HL-60 (cell line): ENCODE measurements around the gene EIF4G3.
"Not testable (repeated sequence)": the region's sequence is repeated elsewhere in the genome, so short reads cannot be mapped to it uniquely, and the experiment has no call there.

Experiments
- DNase-seq, 2 experiments: peaks; one replicate each; pipeline ENCODE4 v3.0.0-alpha.2; 2010 to 2020; ENCODE audit warnings: low read depth in 1 of 2, low spot score in 1 of 2
- H3K27ac ChIP-seq: fragments of 250-450 bp; sonication (Bioruptor Pico); replicated peaks from 2 replicates; pipeline ENCODE4 v1.5.1; 2020; ENCODE audit warnings: mild to moderate bottlenecking, moderate library complexity
- H3K27me3 ChIP-seq: fragments of 250-450 bp; sonication (Bioruptor Pico); 2 replicates; pipeline ENCODE4 v1.5.1; 2021; ENCODE audit warnings: mild to moderate bottlenecking, moderate library complexity; ENCODE audit not compliant: insufficient read depth, poor library complexity, severe bottlenecking
- H3K4me3 ChIP-seq: replicated peaks from 2 replicates; pipeline ENCODE4 v1.5.1; 2011; ENCODE audit warnings: mild to moderate bottlenecking, control low read depth, low read length; ENCODE audit not compliant: insufficient read depth
- CTCF ChIP-seq: IDR thresholded peaks from one replicate; pipeline ENCODE4 v1.5.1; 2011; ENCODE audit warnings: low read length, control low read depth, inconsistent platforms; ENCODE audit not compliant: insufficient read depth
- GABPA ChIP-seq: IDR thresholded peaks from 2 replicates; pipeline ENCODE4 v1.6.1; 2012; ENCODE audit warnings: low read depth
- POLR2AphosphoS5 ChIP-seq: IDR thresholded peaks from 2 replicates; pipeline ENCODE4 v1.6.1; 2012; ENCODE audit warnings: low read depth
- REST ChIP-seq: IDR thresholded peaks from 2 replicates; pipeline ENCODE4 v1.6.1; 2012; ENCODE audit warnings: low read depth; ENCODE audit not compliant: insufficient replicate concordance
- SPI1 ChIP-seq: IDR thresholded peaks from 2 replicates; pipeline ENCODE4 v1.6.1; 2012; ENCODE audit warnings: low read depth, mild to moderate bottlenecking, borderline replicate concordance

EIF4G3 gene

GRCh38 chr1:20865001-20865400 lies 311.7 kb downstream of the EIF4G3 start:
- no peak for DNase-seq
- Histone ChIP-seq H3K27me3 (no peaks in the 10 kb centered on the region), H3K27ac (no peak overlapping the region), H3K4me3 (no peak overlapping the region)
- no peak for TF ChIP-seq CTCF
- TF ChIP-seq SPI1: no peak

GRCh38 chr1:20854529-20854928 lies 322.2 kb downstream of the EIF4G3 start:
- DNase-seq: no peak
- TF ChIP-seq CTCF (no peak), REST (no peak), GABPA (no peak), SPI1 (no peak), POLR2AphosphoS5 (no peak)
- no peaks in the 10 kb centered on the region for H3K27me3 ChIP-seq
- no peak overlapping the region for H3K27ac ChIP-seq
- no peak overlapping the region for H3K4me3 ChIP-seq

- not testable (repeated sequence) for H3K27me3 ChIP-seq, H3K4me3 ChIP-seq
- H3K27ac ChIP-seq: peak overlapping the region; percentile 41
- peak; percentile 37 to 79 for DNase-seq
Observed at GRCh38 chr1:20851791-20852190, 324.9 kb downstream of the EIF4G3 start.

- no peak for DNase-seq
Observed at GRCh38 chr1:20850021-20850420, 326.7 kb downstream of the EIF4G3 start.

GRCh38 chr1:20849100-20849499 lies 327.6 kb downstream of the EIF4G3 start:
- Histone ChIP-seq H3K27ac (no peak overlapping the region), H3K27me3 (no peaks in the 10 kb centered on the region), H3K4me3 (no peak overlapping the region)
- TF ChIP-seq GABPA (no peak), SPI1 (no peak), REST (no peak), POLR2AphosphoS5 (no peak), CTCF (no peak)
- DNase-seq: no peak

More at GRCh38 chr1:20850021-20850420, 326.7 kb downstream of the EIF4G3 start:
- TF ChIP-seq SPI1 (no peak), CTCF (no peak), POLR2AphosphoS5 (no peak)
- no peak overlapping the region for H3K4me3 ChIP-seq
- H3K27ac ChIP-seq: no peak overlapping the region
- no peaks in the 10 kb centered on the region for H3K27me3 ChIP-seq
